ENCODE data around the gene GPR15.

DNA sequence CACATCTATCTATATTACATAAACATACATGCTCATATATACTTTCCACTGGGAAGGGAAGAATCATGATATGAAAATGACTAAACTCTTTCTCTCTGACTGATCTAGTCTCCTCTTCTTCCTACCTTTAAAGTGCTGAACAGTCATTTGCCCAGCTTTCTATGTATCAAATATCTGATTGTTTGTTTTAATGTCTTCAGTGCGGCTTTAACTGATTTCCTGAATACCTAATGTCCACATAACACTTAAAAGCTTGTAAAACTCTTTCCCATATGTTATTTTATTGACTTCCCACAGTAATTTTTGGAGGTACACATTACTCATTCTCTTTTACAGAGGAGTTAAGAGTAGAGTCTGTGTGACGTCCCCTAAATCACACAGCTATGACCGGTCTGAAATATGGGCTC lies 33.5 kb downstream of the GPR15 start:
- no peak for TF ChIP-seq EZH2phosphoT487 (IDR thresholded peaks at IDR 0.05; ENCODE audit: insufficient read depth, low read depth)
- no peak for TF ChIP-seq EZH2 (IDR thresholded peaks at IDR 0.05; ENCODE audit: insufficient read depth, poor library complexity, severe bottlenecking)
